HG02970 (cell line): Measurements from ENCODE around the gene COMMD3.
A peak's percentile ranks its signal among the peaks of the same experiment; 100 is the strongest.

Experiments
- ATAC-seq: cut with Tn5 transposase; IDR thresholded peaks from one replicate; pipeline ENCODE4 v1.9.1; 2021; ENCODE audit warnings: mild to moderate bottlenecking, moderate library complexity, moderate number of reproducible peaks; ENCODE audit not compliant: unreplicated experiment, low FRiP score

The COMMD3 gene

GRCh38 chr10:22319547-22319979 is 3.4 kb downstream of the COMMD3 start:
- no peak for ATAC-seq

DNA sequence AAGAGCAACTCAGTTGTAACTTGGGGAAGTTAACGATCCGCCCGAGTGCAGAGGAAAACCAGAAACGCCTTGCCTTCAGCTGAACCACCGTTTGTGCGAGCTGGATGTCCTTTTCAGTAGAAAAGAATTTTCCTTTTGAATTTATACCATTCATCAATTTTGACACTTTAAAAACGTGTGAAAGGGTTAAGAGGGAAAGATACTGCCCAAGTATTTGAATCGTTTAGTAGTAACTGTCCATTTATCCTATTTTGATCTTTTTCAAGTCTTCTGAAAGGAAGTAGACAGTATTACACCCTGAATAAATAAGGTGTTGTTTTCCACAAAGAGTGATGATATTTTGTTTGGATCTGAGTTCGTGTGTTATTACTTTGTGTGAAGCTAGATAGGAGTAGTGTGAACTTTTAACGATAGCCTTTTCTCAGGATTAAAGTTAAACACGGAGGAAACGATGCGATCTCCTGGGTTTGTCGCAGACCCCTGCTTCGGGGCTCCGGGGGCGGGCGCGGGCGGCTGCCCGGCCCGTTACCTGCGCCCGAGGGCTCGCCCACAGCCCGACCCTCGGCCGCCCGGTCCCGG is 3.9 kb downstream of the COMMD3 start:
- ATAC-seq = no peak

- ATAC-seq = no peak
These were observed 4.5 kb downstream of the COMMD3 start, which contains the start of gene BMI1 for GRCh38 chr10:22320591-22321155. TSS of gene BMI1 (plus strand) at chr10:22321099. CDS start at chr10:22326450, 5,351 bp downstream.

DNA sequence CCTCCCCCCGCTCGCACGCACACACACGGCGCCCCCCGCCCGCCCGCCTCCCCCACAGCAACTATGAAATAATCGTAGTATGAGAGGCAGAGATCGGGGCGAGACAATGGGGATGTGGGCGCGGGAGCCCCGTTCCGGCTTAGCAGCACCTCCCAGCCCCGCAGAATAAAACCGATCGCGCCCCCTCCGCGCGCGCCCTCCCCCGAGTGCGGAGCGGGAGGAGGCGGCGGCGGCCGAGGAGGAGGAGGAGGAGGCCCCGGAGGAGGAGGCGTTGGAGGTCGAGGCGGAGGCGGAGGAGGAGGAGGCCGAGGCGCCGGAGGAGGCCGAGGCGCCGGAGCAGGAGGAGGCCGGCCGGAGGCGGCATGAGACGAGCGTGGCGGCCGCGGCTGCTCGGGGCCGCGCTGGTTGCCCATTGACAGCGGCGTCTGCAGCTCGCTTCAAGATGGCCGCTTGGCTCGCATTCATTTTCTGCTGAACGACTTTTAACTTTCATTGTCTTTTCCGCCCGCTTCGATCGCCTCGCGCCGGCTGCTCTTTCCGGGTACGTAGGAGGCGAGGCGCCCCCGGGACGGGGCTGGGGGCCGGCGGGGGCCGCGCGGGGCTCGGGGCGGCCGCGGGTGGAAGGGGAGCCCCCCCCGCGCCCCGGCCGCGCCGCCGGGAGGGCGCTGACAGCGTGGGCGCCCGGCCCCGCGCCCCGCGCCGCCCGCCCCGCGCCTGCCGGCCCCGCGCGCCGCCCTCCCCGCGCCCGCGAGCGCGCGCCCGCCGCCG is 5.2 kb downstream of the COMMD3 start:
- ATAC-seq = no peak

GRCh38 chr10:22321924-22322640 is 5.9 kb downstream of the COMMD3 start:
- no peak for ATAC-seq

DNA sequence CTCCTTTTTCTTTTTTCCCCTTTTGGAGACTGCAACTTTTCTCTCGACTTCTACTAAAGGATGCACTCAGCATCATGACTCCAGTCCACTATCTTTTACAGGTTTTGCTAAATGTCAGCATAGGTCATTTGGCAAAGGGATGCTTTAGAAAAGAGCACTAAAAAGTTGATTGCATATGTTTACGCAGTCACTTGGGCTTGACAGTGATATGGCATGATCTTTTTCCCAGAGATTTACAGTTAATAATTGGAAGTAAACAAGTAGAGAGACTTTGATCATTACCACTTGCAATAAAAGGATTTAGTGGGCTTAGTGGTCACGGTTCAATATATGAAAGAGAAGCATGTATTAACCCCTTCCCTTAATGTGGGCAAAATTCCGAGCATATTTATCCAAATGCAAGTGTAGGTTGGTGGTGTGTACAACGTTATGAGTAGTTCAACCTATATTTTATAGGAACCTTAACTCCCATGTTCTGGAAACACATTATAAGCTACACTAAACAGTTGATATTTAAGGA is 6.5 kb downstream of the COMMD3 start:
- no peak for ATAC-seq

GRCh38 chr10:22323538-22324305 is 7.5 kb downstream of the COMMD3 start:
- ATAC-seq = no peak

- no peak for ATAC-seq
These were observed 8.2 kb downstream of the COMMD3 start for GRCh38 chr10:22324413-22324812.

DNA sequence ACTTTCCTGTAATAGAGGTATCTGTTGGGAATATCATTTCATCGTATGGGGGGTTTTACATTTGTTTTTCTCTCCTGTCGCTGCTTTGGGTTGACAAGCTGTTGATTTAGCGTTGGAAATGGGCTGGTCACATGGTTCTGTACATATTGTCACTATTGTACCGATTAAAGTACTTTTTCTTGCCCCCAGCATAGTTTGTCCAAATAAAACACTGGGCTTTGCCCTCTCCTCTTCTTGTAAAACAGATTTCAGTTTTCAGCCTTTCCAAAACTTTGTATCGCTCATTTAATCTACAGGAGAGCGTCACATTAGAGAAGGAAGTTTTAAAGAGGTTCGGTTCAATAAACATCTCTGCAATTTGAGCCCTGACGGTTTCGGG is 8.7 kb downstream of the COMMD3 start:
- ATAC-seq = no peak

GRCh38 chr10:22325272-22326144 is 9.3 kb downstream of the COMMD3 start:
- peak; percentile 46 for ATAC-seq

DNA sequence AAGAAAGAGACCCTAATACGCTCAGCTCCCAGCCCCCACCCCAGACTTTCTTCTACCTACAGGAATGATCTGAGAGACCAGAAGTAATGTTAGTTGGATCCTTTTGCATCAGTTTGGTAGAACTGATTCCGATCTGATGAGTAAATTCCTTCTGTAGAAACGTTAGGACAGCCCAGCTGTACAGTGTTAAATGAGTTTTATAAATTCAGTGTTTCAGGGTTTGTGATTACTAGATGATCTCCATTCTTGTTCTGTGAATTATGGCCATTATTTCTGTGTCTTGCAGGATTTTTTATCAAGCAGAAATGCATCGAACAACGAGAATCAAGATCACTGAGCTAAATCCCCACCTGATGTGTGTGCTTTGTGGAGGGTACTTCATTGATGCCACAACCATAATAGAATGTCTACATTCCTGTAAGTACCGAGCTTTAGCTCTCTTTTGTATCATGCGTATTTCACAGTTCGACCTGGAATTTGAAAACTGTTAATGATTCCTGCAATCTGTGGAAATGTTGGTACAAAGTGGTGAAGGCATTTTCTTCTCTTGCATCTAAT is 10.0 kb downstream of the COMMD3 start:
- no peak for ATAC-seq

DNA sequence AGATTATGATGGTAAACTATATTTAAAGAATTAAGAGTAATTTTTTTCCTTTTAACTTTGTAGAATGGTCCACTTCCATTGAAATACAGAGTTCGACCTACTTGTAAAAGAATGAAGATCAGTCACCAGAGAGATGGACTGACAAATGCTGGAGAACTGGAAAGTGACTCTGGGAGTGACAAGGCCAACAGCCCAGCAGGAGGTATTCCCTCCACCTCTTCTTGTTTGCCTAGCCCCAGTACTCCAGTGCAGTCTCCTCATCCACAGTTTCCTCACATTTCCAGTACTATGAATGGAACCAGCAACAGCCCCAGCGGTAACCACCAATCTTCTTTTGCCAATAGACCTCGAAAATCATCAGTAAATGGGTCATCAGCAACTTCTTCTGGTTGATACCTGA is 13.0 kb downstream of the COMMD3 start:
- no peak for ATAC-seq

DNA sequence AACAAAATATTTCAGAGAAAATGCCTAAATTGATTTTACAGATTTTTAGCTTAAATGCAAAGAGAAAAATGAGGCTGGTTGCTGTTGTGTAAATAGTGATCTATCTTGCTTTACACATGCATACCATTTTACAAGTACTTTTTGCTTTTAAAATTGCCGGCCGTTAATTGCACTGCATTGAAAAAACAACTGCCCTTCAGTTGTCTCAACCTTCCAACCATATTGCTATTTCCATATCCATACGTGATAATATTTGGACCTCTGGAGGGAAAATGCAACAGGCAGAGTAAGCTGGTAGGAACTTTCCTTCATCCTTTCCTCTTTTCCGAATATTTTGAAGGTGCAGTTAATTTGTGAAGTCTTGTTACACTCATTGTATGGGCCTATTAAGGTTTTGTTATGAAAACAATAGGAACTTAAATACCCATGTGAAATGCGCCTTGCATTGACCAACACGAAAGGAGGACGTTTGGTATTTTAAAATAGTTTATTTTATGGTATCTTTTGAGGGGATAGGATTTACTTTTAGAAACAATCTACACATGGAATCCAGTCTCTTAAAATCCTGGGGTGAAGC is 16.0 kb downstream of the COMMD3 start:
- no peak for ATAC-seq

DNA sequence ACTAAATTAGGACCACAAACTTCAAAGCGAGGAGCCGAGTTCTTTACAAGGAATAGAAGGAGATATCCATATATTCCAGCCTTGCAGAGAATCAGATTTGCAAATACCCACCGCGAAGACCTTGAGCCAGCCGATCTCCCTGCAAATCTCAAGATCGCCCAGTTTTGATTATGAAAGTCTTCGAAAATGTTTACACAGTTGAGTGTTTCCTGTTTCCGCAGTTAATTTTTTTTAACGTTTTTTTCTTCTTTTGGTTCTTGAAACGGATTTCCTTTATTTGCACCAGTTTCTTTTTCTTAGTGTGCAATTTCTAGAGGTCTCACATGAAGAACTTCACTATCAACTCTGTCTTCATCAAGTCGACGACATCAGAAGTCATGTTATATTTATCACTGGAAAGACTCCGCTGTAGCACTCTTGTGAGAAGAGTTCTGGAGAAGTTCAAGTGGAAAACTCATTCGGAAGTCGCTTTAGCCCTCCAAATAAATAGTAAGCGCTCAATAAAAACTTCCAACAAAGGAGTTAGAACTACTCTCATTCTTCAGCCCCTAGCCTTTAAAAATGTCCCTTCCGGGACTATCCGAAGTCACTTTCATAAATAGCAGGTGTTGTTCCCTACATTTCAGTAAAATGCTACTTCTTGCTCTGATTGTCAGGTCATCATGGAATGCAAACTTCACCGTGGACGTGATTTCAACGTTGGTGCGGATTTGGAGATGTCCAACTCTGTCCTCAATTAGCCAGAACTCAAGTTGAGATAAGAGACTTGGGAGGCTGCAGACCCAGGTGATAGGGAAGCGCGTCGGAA is 17.2 kb downstream of the COMMD3 start:
- ATAC-seq = no peak

DNA sequence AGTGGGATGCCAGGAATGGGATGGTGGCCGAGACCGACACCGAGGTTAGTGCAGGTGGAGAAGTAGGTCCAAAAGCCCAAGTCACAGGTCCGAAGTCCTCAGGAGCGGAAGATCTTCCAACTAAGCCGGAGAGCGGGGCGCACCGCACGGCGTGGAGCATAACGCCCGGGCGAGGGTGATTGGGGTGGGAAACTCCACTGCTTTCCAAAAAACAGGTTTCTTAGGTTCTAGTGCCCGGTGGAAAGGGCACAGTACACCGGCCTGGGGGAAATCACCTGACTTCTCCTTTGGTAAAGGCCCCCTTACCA is 17.7 kb downstream of the COMMD3 start:
- no peak for ATAC-seq

GRCh38 chr10:22334414-22335172 is 18.4 kb downstream of the COMMD3 start:
- no peak for ATAC-seq
